ENCODE measurements around the gene KRT8. TPM values are rescaled to one million over a fixed set of nuclear protein-coding genes. Genes with fewer than 3 reads are reported as not detected.

The KRT8 gene
- total RNA-seq, 3 donors from 2014 or later, result 1,334 to 4,222 (median 3,664) TPM

- ATAC-seq (no peak), DNase-seq (no peak)
- Histone ChIP-seq H3K4me1 (ENCODE audit: low read depth) (peaks cover 34% of the 10 kb centered on the region), H3K9me3 (no peaks in the 10 kb centered on the region), H3K4me3 (no peak overlapping the region), H3K36me3 (ENCODE audit: low read depth) (no peaks in the 10 kb centered on the region)
- no peak for TF ChIP-seq CTCF (IDR thresholded peaks at IDR 0.05)
- intact Hi-C loops (cut with DNase I, micrococcal nuclease), result loop anchor here (5.0 to 10.0 kb wide), 3 partner anchors 295 to 722 kb away; partner anchors contain the start of gene KRT85 (in 1 of the 2)
Measured at GRCh38 chr12:52877242-52877641, 27.6 kb downstream of the KRT8 start.

GRCh38 chr12:52876372-52876771 lies 28.5 kb downstream of the KRT8 start:
- Histone ChIP-seq H3K4me3 (no peak overlapping the region), H3K4me1 (ENCODE audit: low read depth) (peaks cover 43% of the 10 kb centered on the region)
- peak; percentile 89 to 90 (median 89) for DNase-seq

DNA sequence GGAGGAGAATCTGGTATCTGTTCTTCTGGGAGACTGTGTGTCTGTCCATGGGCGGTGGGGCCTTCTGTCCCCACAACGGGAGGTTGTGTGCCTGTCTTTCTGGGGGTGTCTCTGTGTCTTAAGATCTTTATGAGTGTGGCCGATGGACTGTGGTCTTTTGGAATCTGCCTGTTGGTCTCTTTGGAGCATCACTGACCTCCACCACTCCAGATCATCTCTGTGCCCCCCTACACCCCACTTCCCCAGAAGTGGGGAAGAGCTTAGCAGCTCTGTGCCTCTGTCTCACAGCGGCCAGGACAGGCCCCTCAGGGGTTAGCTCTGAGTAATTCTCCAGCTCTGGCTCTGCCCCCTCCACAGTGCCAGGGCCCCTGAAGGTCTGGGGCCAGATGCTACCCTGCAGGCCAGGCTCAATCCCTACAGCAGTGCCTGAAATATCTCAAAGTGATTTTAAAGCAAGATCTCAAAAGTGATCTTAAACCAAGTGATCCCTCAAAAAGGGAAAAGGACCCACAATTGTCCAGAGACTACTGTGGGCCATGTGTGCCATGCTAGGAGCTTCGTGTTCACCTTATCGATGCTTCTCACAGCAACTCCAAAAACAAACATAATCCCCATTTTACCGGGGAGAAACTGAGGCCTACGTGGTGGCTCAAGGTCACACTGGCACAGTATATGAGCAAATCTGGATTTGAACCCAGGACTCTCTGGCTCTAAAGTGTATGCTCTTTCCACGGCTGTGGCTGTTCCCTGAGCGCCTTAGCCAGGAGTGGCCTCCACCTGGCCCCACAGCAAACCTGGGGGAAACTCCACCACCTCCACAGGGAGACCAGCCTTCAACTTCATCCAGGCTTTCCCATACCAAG lies 30.1 kb downstream of the KRT8 start:
- ATAC-seq, result no peak
- Histone ChIP-seq H3K4me1 (ENCODE audit: low read depth) (peaks cover 56% of the 10 kb centered on the region), H3K9me3 (no peaks in the 10 kb centered on the region), H3K4me3 (no peak overlapping the region), H3K36me3 (ENCODE audit: low read depth) (no peaks in the 10 kb centered on the region)
- DNase-seq, result no peak
- no peak for TF ChIP-seq CTCF (IDR thresholded peaks at IDR 0.05)
- intact Hi-C loops (cut with DNase I, micrococcal nuclease), result loop anchor here (5.0 to 10.0 kb wide), 4 partner anchors 293 to 733 kb away; partner anchors contain the start of gene KRT85 (in 1 of the 2)

More at GRCh38 chr12:52876372-52876771, 28.5 kb downstream of the KRT8 start:
- Histone ChIP-seq H3K9me3 (no peaks in the 10 kb centered on the region), H3K36me3 (ENCODE audit: low read depth) (no peaks in the 10 kb centered on the region)
- no peak for TF ChIP-seq CTCF (IDR thresholded peaks at IDR 0.05)
- intact Hi-C loops (cut with DNase I, micrococcal nuclease), result loop anchor here (5.0 to 10.0 kb wide), 3 partner anchors 294 to 722 kb away; partner anchors contain the start of gene KRT85 (in 1 of the 2)
- ATAC-seq, result peak; percentile 41

DNA sequence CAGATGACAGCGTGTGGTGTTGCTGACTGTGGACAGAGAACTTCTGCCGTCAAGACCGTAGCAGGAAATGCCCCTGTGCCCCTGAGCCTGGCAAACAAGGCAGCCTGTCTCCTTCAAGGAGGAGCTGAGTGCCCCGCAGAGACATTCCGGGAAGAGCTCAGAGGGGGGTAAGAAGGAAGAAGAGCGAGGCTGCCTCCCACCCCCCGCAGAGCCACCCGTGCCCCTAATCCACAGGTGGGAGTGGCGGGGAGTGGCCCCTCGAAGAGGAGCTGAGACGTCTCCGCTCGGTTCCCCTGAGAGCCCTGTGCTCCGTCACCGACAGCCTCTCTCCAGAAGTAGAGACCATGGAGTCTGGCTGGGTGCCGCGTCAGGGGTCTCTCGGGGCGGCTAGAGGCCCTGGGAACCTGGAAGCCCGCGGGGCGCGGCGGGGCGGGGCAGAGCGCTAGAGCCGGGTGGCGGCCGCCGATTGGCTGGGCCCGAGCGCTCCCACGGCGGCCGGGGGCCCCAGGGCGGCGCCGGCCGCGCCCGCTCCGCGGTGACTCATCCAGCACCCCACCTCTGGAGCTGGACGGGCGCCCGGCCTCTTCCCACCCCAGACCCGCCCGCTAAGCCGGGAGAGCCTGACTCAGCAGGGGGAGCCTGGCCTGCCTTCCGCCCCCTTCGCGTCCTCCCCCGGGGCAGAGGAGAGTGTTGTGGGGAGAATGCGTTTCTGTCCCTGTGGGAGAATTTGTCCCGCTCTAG lies 30.9 kb downstream of the KRT8 start:
- ATAC-seq (peak; percentile 75), DNase-seq (peak; percentile 92 to 94 (median 94))
- TF ChIP-seq CTCF (IDR thresholded peaks at IDR 0.05), result no peak
- intact Hi-C loops (cut with DNase I, micrococcal nuclease), result loop anchor here (5.0 to 10.0 kb wide), 3 partner anchors 509 to 732 kb away; partner anchors contain the start of gene KRT85 (in 1 of the 2)
- no peaks in the 10 kb centered on the region for H3K36me3 ChIP-seq (ENCODE audit: low read depth)
- peaks cover 49% of the 10 kb centered on the region for H3K4me1 ChIP-seq (ENCODE audit: low read depth)
- no peak overlapping the region for H3K4me3 ChIP-seq
- H3K9me3 ChIP-seq, result no peaks in the 10 kb centered on the region

- intact Hi-C loops (cut with DNase I, micrococcal nuclease), result loop anchor here (5.0 to 10.0 kb wide), 3 partner anchors 509 to 731 kb away; partner anchors contain the start of gene KRT85 (in 1 of the 2)
- Histone ChIP-seq H3K36me3 (ENCODE audit: low read depth) (no peaks in the 10 kb centered on the region), H3K9me3 (no peaks in the 10 kb centered on the region), H3K4me3 (no peak overlapping the region), H3K4me1 (ENCODE audit: low read depth) (peaks cover 47% of the 10 kb centered on the region)
- no peak for TF ChIP-seq CTCF (IDR thresholded peaks at IDR 0.05)
- no peak for DNase-seq
- ATAC-seq, result peak; percentile 30
Measured at GRCh38 chr12:52873513-52873831, 31.4 kb downstream of the KRT8 start.

Data from mucosa of descending colon (tissue), 3 donors.